HepG2 (cell line): ENCODE measurements around the gene PSMG1. TPM values are rescaled to one million over a fixed set of nuclear protein-coding genes. Genes with fewer than 3 reads are reported as not detected.

Experiments used
- ATAC-seq: fragments of 200-7000 bp; cut with Tn5 transposase; 3 replicates; pipeline ENCODE4 v1.9.1; 2020; ENCODE audit warnings: mild to moderate bottlenecking, moderate library complexity
- BruUV-seq: library from RNA; stranded (reverse); fragments of 400-500 nt; replicated peaks from 2 replicates; lab custom pipeline; 2021; lab: Mats Ljungman, UMichigan
- CTCF ChIA-PET: fragments of 300-600 bp; formaldehyde crosslinking; extraction: SDS; loops from one replicate; lab custom pipeline; 2021; ENCODE audit warnings: low total read pairs, inconsistent platforms, low intra/inter-chr PET ratio; lab: Yijun Ruan, JAX
- POLR2A ChIA-PET: fragments of 350-600 bp; sonication (Branson Sonifier 250); formaldehyde crosslinking; loops from one replicate; lab custom pipeline; 2020; ENCODE audit warnings: antibody characterized with exemption, inconsistent platforms; lab: Yijun Ruan, JAX
- DNase-seq: peaks from one replicate; pipeline ENCODE4 v3.0.0-alpha.2; 2015; ENCODE audit warnings: low spot score
- FAIRE-seq: peaks from 3 replicates; lab custom pipeline; 2011; peaks lifted over from hg19 to GRCh38; lab: Jason Lieb, UNC
- H2AFZ ChIP-seq: one replicate; pipeline ENCODE4 v1.6.1; 2011; ENCODE audit warnings: low read length, inconsistent platforms
- H3K27ac ChIP-seq: fragments of 300-600 bp; 3 replicates; pipeline ENCODE4 v1.8.0; 2011; ENCODE audit warnings: mixed run types, mild to moderate bottlenecking, mixed read lengths, low read length, inconsistent platforms; ENCODE audit not compliant: insufficient read depth; ENCODE audit errors: extremely low read length
- H3K27me3 ChIP-seq, 2 experiments: fragments of 200-600 bp in 1 of 2; 2 replicates in 1 of 2; 3 replicates in 1 of 2; pipeline versions ENCODE4 v1.6.0 to v1.8.0; 2011; ENCODE audit warnings: low read length in 2 of 2, mild to moderate bottlenecking in 2 of 2, moderate library complexity in 2 of 2, inconsistent platforms in 1 of 2; ENCODE audit not compliant: insufficient read depth in 2 of 2, control insufficient read depth in 1 of 2
- H3K36me3 ChIP-seq, 2 experiments: fragments of 200-600 bp in 1 of 2; replicated peaks in 1 of 2; 2 replicates in 1 of 2; 3 replicates in 1 of 2; pipeline versions ENCODE4 v1.5.1 to v1.8.0; 2011; ENCODE audit warnings: low read length in 2 of 2, inconsistent platforms in 1 of 2; ENCODE audit not compliant: insufficient read depth in 2 of 2, control insufficient read depth in 1 of 2
- H3K4me1 ChIP-seq: 2 replicates; pipeline ENCODE4 v1.5.1; 2012; ENCODE audit warnings: low read length, inconsistent platforms; ENCODE audit not compliant: insufficient read depth
- H3K4me2 ChIP-seq: 2 replicates; pipeline ENCODE4 v1.6.0; 2011; ENCODE audit warnings: low read depth, low read length, inconsistent platforms
- H3K4me3 ChIP-seq, 3 experiments: fragments of 200-600 bp in 1 of 3; sonication (generic), shearing (Covaris generic) in 1 of 3; replicated peaks in 1 of 3; 2 replicates each; pipeline ENCODE4 v1.5.1; 2011 to 2016; ENCODE audit warnings: low read length in 3 of 3, inconsistent platforms in 2 of 3, low read depth in 2 of 3, mild to moderate bottlenecking in 2 of 3, control low read depth in 1 of 3, mixed read lengths in 1 of 3; ENCODE audit not compliant: insufficient read depth in 1 of 3
- H3K79me2 ChIP-seq: one replicate; pipeline ENCODE4 v1.6.1; 2011; ENCODE audit warnings: low read length, inconsistent platforms; ENCODE audit not compliant: insufficient read depth
- H3K9ac ChIP-seq: 2 replicates; pipeline ENCODE4 v1.6.0; 2011; ENCODE audit warnings: mild to moderate bottlenecking, low read depth, low read length, inconsistent platforms; ENCODE audit not compliant: insufficient read depth
- H3K9me3 ChIP-seq: 2 replicates; pipeline ENCODE4 v1.5.1; 2012; ENCODE audit warnings: mild to moderate bottlenecking, low read length
- H4K20me1 ChIP-seq: 2 replicates; pipeline ENCODE4 v1.6.0; 2011; ENCODE audit warnings: inconsistent platforms, mild to moderate bottlenecking, low read length, moderate library complexity; ENCODE audit not compliant: insufficient read depth
- MAFF ChIP-seq: IDR thresholded peaks from 2 replicates; pipeline ENCODE4 v1.6.1; 2011; ENCODE audit warnings: low read depth, low read length, improper control_type of control experiment
- MAFK ChIP-seq, 2 experiments: IDR thresholded peaks in 1 of 2; conservative IDR thresholded peaks in 1 of 2; 2 replicates each; pipeline ENCODE4 v1.6.1; 2011; ENCODE audit warnings: improper control_type of control experiment in 2 of 2, low read length in 2 of 2
- POLR2A ChIP-seq, 2 experiments: IDR thresholded peaks; 2 replicates each; pipeline ENCODE4 v1.6.1; 2011; ENCODE audit warnings: low read depth in 2 of 2, low read length in 2 of 2, mild to moderate bottlenecking in 1 of 2, moderate library complexity in 1 of 2; ENCODE audit not compliant: insufficient read depth in 1 of 2
- RBM22 ChIP-seq: fragments of 200-400 bp; formaldehyde crosslinking; optimal IDR thresholded peaks from 2 replicates; pipeline ENCODE3; 2017; ENCODE audit warnings: mild to moderate bottlenecking, low read length, moderate library complexity
- ZSCAN21 ChIP-seq: sonication (generic); formaldehyde crosslinking; IDR thresholded peaks from 2 replicates; pipeline ENCODE4 v1.8.0; 2022; ENCODE audit warnings: mild to moderate bottlenecking, missing genetic modification reagents, moderate library complexity, borderline replicate concordance
- WGBS: methylation state at CpG from one replicate; pipeline ENCODE4 v1.1.6; 2017; ENCODE audit warnings: low lambda C conversion rate; 5-methylcytosine and 5-hydroxymethylcytosine counted together
- in situ Hi-C: cut with HindIII; loops from 2 replicates; pipeline ENCODE4 v1.10.0; 2017; ENCODE audit warnings: low pct_unique_long_range_greater_than_20kb; ENCODE audit not compliant: extremely low pct_ligation_motif_present
- intact Hi-C: fragments of 100-400 bp; cut with micrococcal nuclease; formaldehyde crosslinking; loops from one replicate; pipeline ENCODE4 v1.10.0; 2022; ENCODE audit not compliant: unreplicated experiment
- polyA plus RNA-seq, 8 experiments: library from polyadenylated mRNA; depleted of rRNA in 3 of 8; stranded (reverse) in 7 of 8; unstranded in 1 of 8; fragments of >200 nt; fragmentation: Illumina TruSeq in 4 of 8; extraction: Trizol in 4 of 8; gene quantifications; 2 replicates each; pipeline versions ENCODE4 v1.2.1 to v1.2.3, GENCODE V29; 2011 to 2016; ENCODE audit warnings: low read depth in 4 of 8, missing spikeins in 1 of 8, mixed read lengths in 1 of 8; ENCODE audit not compliant: insufficient read depth in 1 of 8
- total RNA-seq, 5 experiments: library from RNA; depleted of rRNA; stranded (reverse); fragments of >200 nt; fragmentation: Illumina TruSeq; extraction: Trizol; gene quantifications; 2 replicates each; pipeline ENCODE4 v1.2.3, GENCODE V29; 2016; ENCODE audit warnings: low read depth in 1 of 5
- TF ChIP-seq, protein P1 (sequence below), 2 experiments: IDR thresholded peaks; 2 replicates each; pipeline ENCODE4 v1.6.1; 2011 to 2012; ENCODE audit warnings: low read length in 2 of 2, borderline replicate concordance in 1 of 2, low read depth in 1 of 2, mild to moderate bottlenecking in 1 of 2, moderate library complexity in 1 of 2

Gene PSMG1
- total and polyA plus RNA-seq, 2 of the 13 experiments (the other 11 are each of a cell fraction or from before 2014, with no cell fraction given): 63.6 to 173 TPM

DNA sequence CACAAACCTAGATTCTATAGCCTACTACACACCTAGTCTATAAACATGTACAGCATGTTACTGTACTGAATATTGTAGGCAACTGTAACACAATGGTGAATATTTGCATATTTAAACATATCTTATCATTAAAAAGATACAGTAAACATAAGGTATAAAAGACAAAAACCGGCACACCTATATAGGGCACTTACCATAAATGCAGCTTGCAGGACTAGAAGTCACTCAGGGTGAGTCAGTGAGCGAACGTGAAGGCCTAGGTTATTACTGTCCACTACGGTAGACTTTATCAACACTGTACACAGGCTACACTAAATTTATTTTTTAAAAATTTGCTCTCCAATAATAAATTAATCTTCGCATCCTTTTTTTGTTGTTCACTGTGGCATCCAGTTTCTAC lies 13.3 kb downstream of the PSMG1 start:
- POLR2A ChIA-PET: no interaction called here
- Histone ChIP-seq H3K27ac (no peak overlapping the region), H3K4me1 (no peaks in the 10 kb centered on the region), H3K79me2 (no peaks in the 10 kb centered on the region), H3K9me3 (peaks cover 2% of the 10 kb centered on the region), H3K9ac (no peak overlapping the region), H3K36me3 (peaks cover 8 to 30% of the 10 kb centered on the region in 2 experiments; a peak in 4 of 5 replicates), H4K20me1 (0 out of 2 replicates have a peak, but pooled peaks cover 2% of the 10 kb centered on the region), H3K27me3 (no peaks in the 10 kb centered on the region), H3K4me3 (no peak overlapping the region), H2AFZ (no peak overlapping the region), H3K4me2 (no peak overlapping the region)
- DNase-seq (no peak), ATAC-seq (0 out of 3 replicates have a peak, but pooled peaks have one; percentile 17), FAIRE-seq (no peak)
- CTCF ChIA-PET: no interaction called here
- 95% methylated on average over 5 of the region's 5 CpGs for WGBS
- BruUV-seq: no TSS peak
- in situ Hi-C loops: no loop called here
- intact Hi-C loops: no loop called here
- TF ChIP-seq RBM22 (no peak), POLR2A (IDR thresholded peaks at IDR 0.05; ENCODE audit: insufficient read depth in 1 of 2, low read depth in 2 of 2, low read length in 2 of 2) (0 out of 4 replicates have a peak, but pooled peaks of 1 of the 2 experiments have one; percentile 9)

DNA sequence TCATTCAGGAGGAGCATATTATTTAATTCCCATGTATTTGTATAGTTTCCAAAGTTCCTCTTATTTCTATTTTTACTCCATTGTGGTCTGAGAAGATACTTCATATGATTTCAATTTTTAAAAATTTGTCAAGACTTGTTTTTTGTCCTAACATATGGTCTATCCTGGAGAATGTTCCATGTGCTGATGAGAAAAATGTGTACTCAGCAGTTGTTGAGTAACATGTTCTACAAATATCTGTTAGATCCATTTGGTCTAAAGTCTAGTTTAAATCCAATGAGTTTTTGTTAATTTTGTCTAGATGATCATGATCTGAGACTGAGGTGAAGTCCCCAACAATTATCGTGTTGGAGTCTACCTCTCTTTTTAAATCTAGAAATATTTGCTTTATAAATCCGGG lies 14.5 kb downstream of the PSMG1 start:
- BruUV-seq: no TSS peak
- H3K36me3 ChIP-seq: peaks cover 5 to 19% of the 10 kb centered on the region in 2 experiments; a peak in 4 of 5 replicates
- H2AFZ ChIP-seq: no peak overlapping the region
- CTCF ChIA-PET: no interaction called here
- intact Hi-C loops: no loop called here
- no peak overlapping the region for H3K4me2 ChIP-seq
- H3K27me3 ChIP-seq: no peaks in the 10 kb centered on the region
- H3K4me1 ChIP-seq: no peaks in the 10 kb centered on the region
- TF ChIP-seq MAFF: peak; percentile 67
- no peak for TF ChIP-seq ZSCAN21
- TF ChIP-seq, protein P1, sequence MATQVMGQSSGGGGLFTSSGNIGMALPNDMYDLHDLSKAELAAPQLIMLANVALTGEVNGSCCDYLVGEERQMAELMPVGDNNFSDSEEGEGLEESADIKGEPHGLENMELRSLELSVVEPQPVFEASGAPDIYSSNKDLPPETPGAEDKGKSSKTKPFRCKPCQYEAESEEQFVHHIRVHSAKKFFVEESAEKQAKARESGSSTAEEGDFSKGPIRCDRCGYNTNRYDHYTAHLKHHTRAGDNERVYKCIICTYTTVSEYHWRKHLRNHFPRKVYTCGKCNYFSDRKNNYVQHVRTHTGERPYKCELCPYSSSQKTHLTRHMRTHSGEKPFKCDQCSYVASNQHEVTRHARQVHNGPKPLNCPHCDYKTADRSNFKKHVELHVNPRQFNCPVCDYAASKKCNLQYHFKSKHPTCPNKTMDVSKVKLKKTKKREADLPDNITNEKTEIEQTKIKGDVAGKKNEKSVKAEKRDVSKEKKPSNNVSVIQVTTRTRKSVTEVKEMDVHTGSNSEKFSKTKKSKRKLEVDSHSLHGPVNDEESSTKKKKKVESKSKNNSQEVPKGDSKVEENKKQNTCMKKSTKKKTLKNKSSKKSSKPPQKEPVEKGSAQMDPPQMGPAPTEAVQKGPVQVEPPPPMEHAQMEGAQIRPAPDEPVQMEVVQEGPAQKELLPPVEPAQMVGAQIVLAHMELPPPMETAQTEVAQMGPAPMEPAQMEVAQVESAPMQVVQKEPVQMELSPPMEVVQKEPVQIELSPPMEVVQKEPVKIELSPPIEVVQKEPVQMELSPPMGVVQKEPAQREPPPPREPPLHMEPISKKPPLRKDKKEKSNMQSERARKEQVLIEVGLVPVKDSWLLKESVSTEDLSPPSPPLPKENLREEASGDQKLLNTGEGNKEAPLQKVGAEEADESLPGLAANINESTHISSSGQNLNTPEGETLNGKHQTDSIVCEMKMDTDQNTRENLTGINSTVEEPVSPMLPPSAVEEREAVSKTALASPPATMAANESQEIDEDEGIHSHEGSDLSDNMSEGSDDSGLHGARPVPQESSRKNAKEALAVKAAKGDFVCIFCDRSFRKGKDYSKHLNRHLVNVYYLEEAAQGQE (IDR thresholded peaks at IDR 0.05; ENCODE audit: borderline replicate concordance in 1 of 2, low read depth in 1 of 2, low read length in 2 of 2): no peak
- peak; percentile 74 to 82; a peak in 3 of 4 replicates for TF ChIP-seq MAFK (conservative IDR thresholded peaks at IDR 0.05 in 1 of 2, IDR thresholded peaks at IDR 0.05 in 1 of 2; ENCODE audit: low read length in 2 of 2)
- ATAC-seq: no peak
- H3K9ac ChIP-seq: no peak overlapping the region
- DNase-seq: no peak
- no peaks in the 10 kb centered on the region for H3K79me2 ChIP-seq
- no peak for FAIRE-seq
- peaks cover 13% of the 10 kb centered on the region for H3K9me3 ChIP-seq
- 90% methylated on average over 2 of the region's 2 CpGs for WGBS
- POLR2A ChIA-PET: no interaction called here
- no peaks in the 10 kb centered on the region for H4K20me1 ChIP-seq
- in situ Hi-C loops: no loop called here
- H3K27ac ChIP-seq: no peak overlapping the region
- H3K4me3 ChIP-seq: no peak overlapping the region
